HG03097 (cell line): ENCODE data around the gene IMP4.

ENCODE experiments used
- ATAC-seq: cut with Tn5 transposase; IDR thresholded peaks from one replicate; pipeline ENCODE4 v1.9.1; 2021; ENCODE audit not compliant: unreplicated experiment, low FRiP score

Gene IMP4

GRCh38 chr2:130375291-130376266, 32.9 kb downstream of the IMP4 start:
- no peak for ATAC-seq

- ATAC-seq = peak; percentile 49
Observed at GRCh38 chr2:130376433-130377293, 34.0 kb downstream of the IMP4 start.

- ATAC-seq = no peak
Observed at GRCh38 chr2:130377491-130377890, 34.8 kb downstream of the IMP4 start.

- no peak for ATAC-seq
Observed at GRCh38 chr2:130378206-130378897, 35.7 kb downstream of the IMP4 start.

GRCh38 chr2:130378898-130379214, 36.2 kb downstream of the IMP4 start:
- ATAC-seq = no peak

GRCh38 chr2:130380096-130380934, 37.6 kb downstream of the IMP4 start:
- ATAC-seq = no peak

- ATAC-seq = no peak
Observed at GRCh38 chr2:130381145-130381544, 38.4 kb downstream of the IMP4 start.

GRCh38 chr2:130381619-130382018, 38.9 kb downstream of the IMP4 start:
- no peak for ATAC-seq

- no peak for ATAC-seq
Observed at GRCh38 chr2:130382313-130382917, 39.7 kb downstream of the IMP4 start.

GRCh38 chr2:130385709-130386108, 43.0 kb downstream of the IMP4 start:
- no peak for ATAC-seq

- no peak for ATAC-seq
Observed at GRCh38 chr2:130387071-130387400, 44.3 kb downstream of the IMP4 start.

GRCh38 chr2:130387804-130388203, 45.1 kb downstream of the IMP4 start:
- ATAC-seq = no peak

GRCh38 chr2:130388221-130388907, 45.7 kb downstream of the IMP4 start:
- ATAC-seq = no peak

GRCh38 chr2:130389358-130389757, 46.7 kb downstream of the IMP4 start:
- ATAC-seq = no peak

- ATAC-seq = no peak
Observed at GRCh38 chr2:130389783-130390182, 47.1 kb downstream of the IMP4 start.

GRCh38 chr2:130390460-130391057, 47.9 kb downstream of the IMP4 start:
- ATAC-seq = no peak

GRCh38 chr2:130391058-130391871, 48.6 kb downstream of the IMP4 start:
- ATAC-seq = peak; percentile 88
